Subcutaneous adipose tissue (tissue), 4 donors: ENCODE results near the gene SRGAP3. TPM values are rescaled to one million over a fixed set of nuclear protein-coding genes. Genes with fewer than 3 reads are reported as not detected.

ENCODE experiments used
- CTCF ChIP-seq: fragments of 450-650 bp; IDR thresholded peaks from one replicate; pipeline ENCODE4 v1.5.1; 2016; ENCODE audit warnings: low read depth, mild to moderate bottlenecking, control low read depth, antibody characterized with exemption, moderate library complexity
- total RNA-seq, 4 donors: library from RNA; depleted of rRNA; stranded (reverse); fragments of >200 nt; gene quantifications; one replicate each; pipeline ENCODE4 v1.1.0, GENCODE V29; 2016

The SRGAP3 gene
- total RNA-seq, 4 donors from 2014 or later = 1.6 to 14.1 (median 8.9) TPM

DNA sequence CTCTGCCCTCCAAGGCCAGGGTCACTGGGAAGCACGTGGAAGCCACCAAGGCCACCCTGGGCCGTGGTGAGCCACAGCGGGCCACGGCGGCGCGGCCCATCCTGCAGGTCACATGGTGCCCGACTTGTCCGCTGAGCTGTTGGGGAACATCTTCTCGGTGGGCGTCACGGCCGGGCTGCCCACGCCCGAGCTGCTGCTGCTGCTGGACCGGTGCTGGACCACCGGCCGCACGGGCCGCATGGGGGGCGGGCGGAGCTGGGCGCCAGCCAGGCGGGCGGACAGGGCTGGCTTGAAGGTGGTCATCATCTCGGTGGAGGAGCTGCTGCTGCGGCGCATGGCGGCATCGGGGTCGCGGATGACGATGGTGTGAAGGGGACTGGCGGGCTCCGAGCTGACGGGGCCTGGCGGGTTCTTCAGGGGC is 264.0 kb downstream of the SRGAP3 start:
- no peak for TF ChIP-seq CTCF

GRCh38 chr3:8984526-8984925 is 264.9 kb downstream of the SRGAP3 start:
- no peak for TF ChIP-seq CTCF

DNA sequence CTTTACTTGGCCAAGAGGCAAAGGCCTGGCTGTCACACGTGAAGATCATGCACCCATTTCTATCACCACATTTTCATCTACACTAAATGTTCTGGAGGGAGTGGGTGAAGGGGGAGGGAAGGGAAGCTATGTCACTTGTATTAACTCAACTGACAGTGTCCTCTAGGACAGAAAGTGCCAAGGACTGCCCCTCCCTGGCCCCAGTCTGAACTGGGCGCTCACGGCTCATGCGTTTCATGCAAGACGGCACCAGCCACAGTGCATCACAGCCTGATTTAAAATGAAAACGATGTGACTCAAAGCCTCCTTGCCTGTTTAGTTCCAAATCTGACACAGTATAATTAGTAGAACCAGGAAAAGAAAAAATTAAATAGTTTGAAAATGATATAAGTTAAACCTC is 265.4 kb downstream of the SRGAP3 start:
- no peak for TF ChIP-seq CTCF

GRCh38 chr3:8983591-8983990 is 265.9 kb downstream of the SRGAP3 start:
- no peak for TF ChIP-seq CTCF

GRCh38 chr3:8983026-8983425 is 266.4 kb downstream of the SRGAP3 start:
- no peak for TF ChIP-seq CTCF

DNA sequence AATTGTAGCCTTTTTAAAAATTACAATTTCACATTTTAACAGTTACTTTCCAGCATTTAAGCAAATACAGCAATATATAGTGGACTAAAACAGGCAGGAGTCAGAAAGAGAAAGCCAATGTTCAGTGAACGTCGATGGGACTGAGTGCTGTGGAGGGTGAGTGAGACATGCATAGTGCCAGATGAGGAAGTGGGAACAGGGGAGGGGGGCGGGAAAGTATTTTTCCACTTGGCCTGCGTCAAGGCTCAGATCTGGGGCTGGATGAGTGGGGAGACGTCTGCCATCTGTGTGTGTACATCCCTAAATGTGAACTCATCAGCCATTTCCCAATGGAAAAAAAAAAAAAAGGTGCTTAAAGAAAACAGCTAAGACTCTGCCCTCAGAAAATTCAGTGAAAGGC is 266.9 kb downstream of the SRGAP3 start:
- TF ChIP-seq CTCF = no peak

GRCh38 chr3:8981700-8982099 is 267.7 kb downstream of the SRGAP3 start:
- no peak for TF ChIP-seq CTCF
